ENCODE measurements around the gene PLPPR2.
A peak's percentile ranks its signal among the peaks of the same experiment; 100 is the strongest.
"Not testable (repeated sequence)": the region's sequence is repeated elsewhere in the genome, so short reads cannot be mapped to it uniquely, and the experiment has no call there.

Gene PLPPR2

GRCh38 chr19:11397089-11397610, 41.9 kb downstream of the PLPPR2 start:
- no peak for DNase-seq (ENCODE audit: low read depth in 2 of 3, low spot score in 1 of 3)

GRCh38 chr19:11399667-11400066, 44.4 kb downstream of the PLPPR2 start:
- DNase-seq (ENCODE audit: low read depth in 2 of 3, low spot score in 1 of 3), result no peak

GRCh38 chr19:11400798-11401197, 45.6 kb downstream of the PLPPR2 start:
- DNase-seq (ENCODE audit: low read depth in 2 of 3, low spot score in 1 of 3), result no peak

GRCh38 chr19:11401808-11402543, 46.7 kb downstream of the PLPPR2 start:
- no peak for DNase-seq (ENCODE audit: low read depth in 2 of 3, low spot score in 1 of 3)

GRCh38 chr19:11404588-11405222, 49.5 kb downstream of the PLPPR2 start:
- DNase-seq (ENCODE audit: low read depth in 2 of 3, low spot score in 1 of 3), result no peak

- DNase-seq (ENCODE audit: low read depth in 2 of 3, low spot score in 1 of 3), result peak in 2 of 3 donors; percentile 23 to 31
Observed at GRCh38 chr19:11405846-11406643, 50.8 kb downstream of the PLPPR2 start.

- not testable (repeated sequence) for DNase-seq (ENCODE audit: low read depth in 2 of 3, low spot score in 1 of 3)
Observed at GRCh38 chr19:11406703-11407236, 51.5 kb downstream of the PLPPR2 start.

GRCh38 chr19:11408591-11408990, 53.4 kb downstream of the PLPPR2 start:
- DNase-seq (ENCODE audit: low read depth in 2 of 3, low spot score in 1 of 3), result no peak

- no peak for DNase-seq (ENCODE audit: low read depth in 2 of 3, low spot score in 1 of 3)
Observed at GRCh38 chr19:11410682-11411081, 55.5 kb downstream of the PLPPR2 start.

- no peak for DNase-seq (ENCODE audit: low read depth in 2 of 3, low spot score in 1 of 3)
Observed at GRCh38 chr19:11414544-11414943, 59.3 kb downstream of the PLPPR2 start.
